ENCODE measurements around the gene GRPEL1. TPM values are rescaled to one million over a fixed set of nuclear protein-coding genes. Genes with fewer than 3 reads are reported as not detected.
"Not testable (repeated sequence)": the region's sequence is repeated elsewhere in the genome, so short reads cannot be mapped to it uniquely, and the experiment has no call there.

The GRPEL1 gene
- total RNA-seq, 2 experiments from 2014 or later, result 63.8 to 68.7 TPM

GRCh38 chr4:7087036-7087435, 19.2 kb upstream of the GRPEL1 start:
- Mint-ChIP-seq H3K36me3 (no peaks in the 10 kb centered on the region), H3K4me3 (no peak overlapping the region), H3K9me3 (peaks cover 7% of the 10 kb centered on the region), H3K4me1 (ENCODE audit: low read depth) (no peaks in the 10 kb centered on the region), H3K27ac (no peak overlapping the region), H3K27me3 (peaks cover 29% of the 10 kb centered on the region)
- POLR2A ChIA-PET, result no interaction called here
- DNase-seq, result no peak
- intact Hi-C loops (cut with micrococcal nuclease), result no loop called here
- CTCF ChIA-PET, result no interaction called here

- DNase-seq, result no peak
- intact Hi-C loops (cut with micrococcal nuclease), result no loop called here
- Mint-ChIP-seq H3K4me3 (no peak overlapping the region), H3K36me3 (no peaks in the 10 kb centered on the region), H3K27ac (no peak overlapping the region), H3K4me1 (ENCODE audit: low read depth) (no peaks in the 10 kb centered on the region), H3K27me3 (peaks cover 29% of the 10 kb centered on the region), H3K9me3 (peaks cover 7% of the 10 kb centered on the region)
- POLR2A ChIA-PET, result no interaction called here
- CTCF ChIA-PET, result no interaction called here
These were observed 18.5 kb upstream of the GRPEL1 start for GRCh38 chr4:7086384-7086783.

GRCh38 chr4:7084564-7084961, 16.7 kb upstream of the GRPEL1 start:
- Mint-ChIP-seq H3K9me3 (peaks cover 10% of the 10 kb centered on the region), H3K27me3 (peaks cover 28% of the 10 kb centered on the region)
- H3K36me3 Mint-ChIP-seq; POLR2A ChIA-PET; H3K4me3 Mint-ChIP-seq; H3K27ac Mint-ChIP-seq; DNase-seq; intact Hi-C loops (cut with micrococcal nuclease); H3K4me1 Mint-ChIP-seq (ENCODE audit: low read depth): not testable (repeated sequence)
- CTCF ChIA-PET, result interaction anchor here (1.0 to 2.9 kb wide), 3 partner anchors 15 to 110 kb away, joined by 4 to 16 read pairs (median 15); no protein-coding TSS in a partner anchor

GRCh38 chr4:7083597-7084563, 16.0 kb upstream of the GRPEL1 start:
- POLR2A ChIA-PET, result no interaction called here
- Mint-ChIP-seq H3K36me3 (no peaks in the 10 kb centered on the region), H3K4me1 (ENCODE audit: low read depth) (no peaks in the 10 kb centered on the region), H3K27me3 (peaks cover 28% of the 10 kb centered on the region), H3K9me3 (peaks cover 10% of the 10 kb centered on the region), H3K4me3 (no peak overlapping the region), H3K27ac (no peak overlapping the region)
- no peak for DNase-seq
- CTCF ChIA-PET, result interaction anchor here (1.0 to 2.9 kb wide), 3 partner anchors 14 to 110 kb away, joined by 4 to 16 read pairs (median 15); no protein-coding TSS in a partner anchor
- intact Hi-C loops (cut with micrococcal nuclease), result no loop called here

GRCh38 chr4:7079909-7080308, 12.0 kb upstream of the GRPEL1 start:
- CTCF ChIA-PET, result interaction anchor here (3.7 kb wide), 1 partner anchor 9 kb away, joined by 23 read pairs; no protein-coding TSS in a partner anchor
- H3K36me3 Mint-ChIP-seq; H3K4me1 Mint-ChIP-seq (ENCODE audit: low read depth); H3K27ac Mint-ChIP-seq; POLR2A ChIA-PET; DNase-seq; H3K4me3 Mint-ChIP-seq; intact Hi-C loops (cut with micrococcal nuclease); H3K9me3 Mint-ChIP-seq: not testable (repeated sequence)
- peaks cover 18% of the 10 kb centered on the region for H3K27me3 Mint-ChIP-seq

- H3K36me3 Mint-ChIP-seq; H3K4me1 Mint-ChIP-seq (ENCODE audit: low read depth); DNase-seq; H3K27ac Mint-ChIP-seq; H3K4me3 Mint-ChIP-seq; POLR2A ChIA-PET; intact Hi-C loops (cut with micrococcal nuclease); H3K9me3 Mint-ChIP-seq: not testable (repeated sequence)
- peaks cover 16% of the 10 kb centered on the region for H3K27me3 Mint-ChIP-seq
- CTCF ChIA-PET, result interaction anchor here (0.7 to 3.7 kb wide), 2 partner anchors 8 to 22 kb away, joined by 3 to 23 read pairs; no protein-coding TSS in a partner anchor
These were observed 11.6 kb upstream of the GRPEL1 start for GRCh38 chr4:7079483-7079882.

- Mint-ChIP-seq H3K27ac (no peak overlapping the region), H3K4me1 (ENCODE audit: low read depth) (no peaks in the 10 kb centered on the region), H3K9me3 (peaks cover 4% of the 10 kb centered on the region), H3K36me3 (no peaks in the 10 kb centered on the region), H3K4me3 (no peak overlapping the region), H3K27me3 (peaks cover 6% of the 10 kb centered on the region)
- CTCF ChIA-PET, result no interaction called here
- intact Hi-C loops (cut with micrococcal nuclease), result no loop called here
- POLR2A ChIA-PET, result no interaction called here
- no peak for DNase-seq
These were observed 10.2 kb upstream of the GRPEL1 start for GRCh38 chr4:7078025-7078424.

GRCh38 chr4:7077371-7077770, 9.5 kb upstream of the GRPEL1 start:
- intact Hi-C loops (cut with micrococcal nuclease), result no loop called here
- H3K36me3 Mint-ChIP-seq, result no peaks in the 10 kb centered on the region
- no peak overlapping the region for H3K27ac Mint-ChIP-seq
- DNase-seq, result no peak
- H3K27me3 Mint-ChIP-seq, result peaks cover 2% of the 10 kb centered on the region
- peaks cover 4% of the 10 kb centered on the region for H3K9me3 Mint-ChIP-seq
- POLR2A ChIA-PET, result no interaction called here
- H3K4me1 Mint-ChIP-seq (ENCODE audit: low read depth), result no peaks in the 10 kb centered on the region
- no peak overlapping the region for H3K4me3 Mint-ChIP-seq
- CTCF ChIA-PET, result no interaction called here

- ChIA-PET POLR2A (no interaction called here), CTCF (no interaction called here)
- no peak overlapping the region for H3K27ac Mint-ChIP-seq
- H3K4me1 Mint-ChIP-seq (ENCODE audit: low read depth), result no peaks in the 10 kb centered on the region
- intact Hi-C loops (cut with micrococcal nuclease), result no loop called here
- peaks cover 4% of the 10 kb centered on the region for H3K9me3 Mint-ChIP-seq
- no peak for DNase-seq
- no peaks in the 10 kb centered on the region for H3K36me3 Mint-ChIP-seq
- H3K4me3 Mint-ChIP-seq, result no peak overlapping the region
- H3K27me3 Mint-ChIP-seq, result no peaks in the 10 kb centered on the region
These were observed 8.8 kb upstream of the GRPEL1 start for GRCh38 chr4:7076696-7077082.

- no peaks in the 10 kb centered on the region for H3K36me3 Mint-ChIP-seq
- DNase-seq, result peak; percentile 31
- H3K27me3 Mint-ChIP-seq, result no peaks in the 10 kb centered on the region
- no peak overlapping the region for H3K4me3 Mint-ChIP-seq
- no peaks in the 10 kb centered on the region for H3K4me1 Mint-ChIP-seq (ENCODE audit: low read depth)
- H3K9me3 Mint-ChIP-seq, result peaks cover 4% of the 10 kb centered on the region
- ChIA-PET POLR2A (no interaction called here), CTCF (no interaction called here)
- H3K27ac Mint-ChIP-seq, result no peak overlapping the region
- intact Hi-C loops (cut with micrococcal nuclease), result no loop called here
These were observed 8.3 kb upstream of the GRPEL1 start for GRCh38 chr4:7075962-7076695.

- intact Hi-C loops (cut with micrococcal nuclease), result no loop called here
- CTCF ChIA-PET, result no interaction called here
- Mint-ChIP-seq H3K4me3 (no peak overlapping the region), H3K27ac (no peak overlapping the region), H3K27me3 (peaks cover 2% of the 10 kb centered on the region), H3K36me3 (no peaks in the 10 kb centered on the region), H3K4me1 (ENCODE audit: low read depth) (peaks cover 6% of the 10 kb centered on the region), H3K9me3 (no peaks in the 10 kb centered on the region)
- no peak for DNase-seq
- POLR2A ChIA-PET, result no interaction called here
These were observed 6.6 kb upstream of the GRPEL1 start for GRCh38 chr4:7074426-7074825.

Measured in activated CD4-positive, alpha-beta memory T cell treated with anti-CD3 and anti-CD28 coated beads for 36 hours (primary cell).